Ectodermal cell (in vitro differentiated cells): ENCODE results near the gene SLC7A7.
"Not testable (repeated sequence)": the region's sequence is repeated elsewhere in the genome, so short reads cannot be mapped to it uniquely, and the experiment has no call there.

Experiments
- H3K27ac ChIP-seq: 2 replicates; pipeline ENCODE4 v1.7.0; 2013; ENCODE audit warnings: mild to moderate bottlenecking, low read depth, low read length; ENCODE audit not compliant: insufficient read depth, poor library complexity, severe bottlenecking
- H3K27me3 ChIP-seq: 2 replicates; pipeline ENCODE4 v1.7.0; 2013; ENCODE audit warnings: mild to moderate bottlenecking, low read length; ENCODE audit not compliant: insufficient read depth, control insufficient read depth, poor library complexity, severe bottlenecking
- H3K36me3 ChIP-seq: one replicate; pipeline ENCODE4 v1.7.0; 2013; ENCODE audit warnings: low read length; ENCODE audit not compliant: control insufficient read depth, insufficient read depth
- H3K4me1 ChIP-seq: one replicate; pipeline ENCODE4 v1.7.0; 2013; ENCODE audit warnings: low read length; ENCODE audit not compliant: control insufficient read depth, insufficient read depth
- H3K4me3 ChIP-seq: 2 replicates; pipeline ENCODE4 v1.7.0; 2013; ENCODE audit warnings: low read depth, low read length, control low read depth; ENCODE audit not compliant: insufficient read depth
- H3K9me3 ChIP-seq: 2 replicates; pipeline ENCODE4 v1.7.0; 2013; ENCODE audit warnings: mild to moderate bottlenecking, low read length, moderate library complexity; ENCODE audit not compliant: control insufficient read depth
- WGBS, 2 experiments: methylation state at CpG; one replicate each; pipeline ENCODE4 v1.1.7; 2013; ENCODE audit warnings: missing lambda C conversion rate in 2 of 2; 5-methylcytosine and 5-hydroxymethylcytosine counted together

SLC7A7 gene

DNA sequence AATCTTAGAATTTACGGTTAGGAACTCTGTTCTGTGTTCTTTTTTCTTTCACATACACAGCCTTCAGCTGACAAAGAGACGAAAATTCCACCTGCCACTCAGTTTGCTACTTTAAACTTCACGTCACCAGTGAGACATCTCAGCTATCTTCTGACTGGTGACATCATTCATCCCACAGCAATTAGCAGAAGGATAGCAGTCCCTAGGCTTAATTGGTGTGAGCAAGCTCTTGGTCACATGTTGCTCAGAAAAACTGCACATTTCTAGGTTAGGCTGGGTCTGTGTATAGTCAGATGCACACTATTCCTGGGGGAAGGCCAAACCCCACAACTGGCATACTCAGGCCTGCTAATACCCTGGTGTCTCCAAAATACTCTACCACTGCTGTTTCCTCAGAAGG is 23.9 kb downstream of the SLC7A7 start:
- WGBS, 2 experiments: 77 to 93% methylated on average over 3 of the region's 3 CpGs

DNA sequence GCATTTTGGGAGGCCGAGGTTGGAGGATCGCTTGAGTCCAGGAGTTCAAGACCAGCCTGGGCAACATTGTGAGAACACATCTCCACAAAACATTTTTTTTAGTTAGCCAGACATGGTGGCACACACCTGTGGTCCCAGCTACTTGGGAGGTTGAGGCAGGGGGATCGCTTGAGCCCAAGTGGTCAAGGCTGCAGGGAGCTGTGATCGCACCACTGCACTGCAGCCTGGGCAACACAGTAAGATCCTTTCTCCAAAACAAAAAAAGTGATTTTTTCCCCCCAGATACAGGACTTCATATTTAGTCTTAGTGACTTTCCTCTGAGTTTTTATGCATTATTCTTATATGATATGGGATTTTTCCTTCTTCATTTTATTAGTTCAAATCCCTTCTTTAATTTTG is 28.6 kb downstream of the SLC7A7 start:
- no peaks in the 10 kb centered on the region for H3K27me3 ChIP-seq
- 86 to 98% methylated on average over 4 of the region's 4 CpGs for WGBS, 2 experiments
- H3K4me1 ChIP-seq: no peaks in the 10 kb centered on the region
- H3K36me3 ChIP-seq: no peaks in the 10 kb centered on the region
- H3K27ac ChIP-seq: no peak overlapping the region
- no peak overlapping the region for H3K4me3 ChIP-seq
- H3K9me3 ChIP-seq: no peaks in the 10 kb centered on the region

More for the DNA sequence above, 23.9 kb downstream of the SLC7A7 start:
- H3K4me3 ChIP-seq: no peak overlapping the region
- no peaks in the 10 kb centered on the region for H3K9me3 ChIP-seq
- no peaks in the 10 kb centered on the region for H3K36me3 ChIP-seq
- no peak overlapping the region for H3K27ac ChIP-seq
- no peaks in the 10 kb centered on the region for H3K27me3 ChIP-seq
- no peaks in the 10 kb centered on the region for H3K4me1 ChIP-seq

DNA sequence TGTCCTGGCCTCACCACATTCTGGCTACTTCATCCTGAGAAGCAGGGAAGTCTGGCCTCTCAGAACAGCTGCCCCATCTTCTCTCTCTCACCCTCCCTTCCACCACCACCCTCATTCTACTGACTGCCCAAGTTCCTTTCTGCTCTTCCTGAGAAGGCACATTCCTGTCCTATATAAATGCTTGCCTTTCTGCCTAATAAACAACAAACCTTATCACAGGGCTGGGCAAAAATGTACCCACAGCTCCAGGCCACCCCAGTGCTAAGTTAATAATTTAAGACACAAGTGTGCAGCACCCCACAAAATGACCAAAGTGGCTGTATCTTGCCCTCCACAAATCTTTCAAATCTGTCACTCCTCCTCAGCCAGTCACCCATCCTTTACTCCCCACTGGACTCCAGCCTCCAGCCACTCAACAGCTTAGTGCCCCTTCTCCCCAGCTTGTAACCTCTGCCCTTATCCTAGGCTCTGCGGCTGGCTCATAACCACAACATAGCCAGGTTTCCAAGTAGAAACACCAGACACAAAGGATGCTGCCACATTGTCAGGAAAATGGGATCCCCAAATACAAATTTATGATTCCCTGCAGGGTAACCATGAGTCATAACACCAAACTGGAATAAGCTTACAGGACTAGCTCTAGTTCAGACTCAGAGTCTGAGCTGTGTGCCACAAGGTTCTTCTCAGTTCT is 33.8 kb downstream of the SLC7A7 start:
- H3K9me3 ChIP-seq: no peaks in the 10 kb centered on the region
- no peak overlapping the region for H3K4me3 ChIP-seq
- 0 to 3% methylated on average over 1 of the region's 1 CpG for WGBS, 2 experiments
- H3K36me3 ChIP-seq: no peaks in the 10 kb centered on the region
- no peaks in the 10 kb centered on the region for H3K27me3 ChIP-seq
- no peak overlapping the region for H3K27ac ChIP-seq
- H3K4me1 ChIP-seq: no peaks in the 10 kb centered on the region

DNA sequence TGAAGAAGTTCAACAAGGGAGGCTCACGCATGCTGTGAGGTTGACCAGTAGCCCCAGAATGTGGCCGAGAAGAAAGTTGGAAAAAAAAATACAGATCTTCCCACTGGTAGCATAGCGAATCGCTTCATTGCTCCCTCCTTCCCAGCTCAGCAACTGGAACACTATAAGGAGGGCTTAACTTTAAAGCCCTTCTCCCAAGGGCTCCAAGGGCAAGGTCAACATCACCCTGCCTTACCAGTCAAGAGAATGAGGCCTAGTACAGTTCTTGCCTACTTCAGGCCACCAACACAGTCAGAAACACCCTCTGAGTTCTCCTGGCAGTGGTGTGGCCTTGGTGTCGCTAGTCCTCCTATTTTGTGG is 34.3 kb downstream of the SLC7A7 start:
- Histone ChIP-seq H3K27ac (no peak overlapping the region), H3K27me3 (no peaks in the 10 kb centered on the region)

DNA sequence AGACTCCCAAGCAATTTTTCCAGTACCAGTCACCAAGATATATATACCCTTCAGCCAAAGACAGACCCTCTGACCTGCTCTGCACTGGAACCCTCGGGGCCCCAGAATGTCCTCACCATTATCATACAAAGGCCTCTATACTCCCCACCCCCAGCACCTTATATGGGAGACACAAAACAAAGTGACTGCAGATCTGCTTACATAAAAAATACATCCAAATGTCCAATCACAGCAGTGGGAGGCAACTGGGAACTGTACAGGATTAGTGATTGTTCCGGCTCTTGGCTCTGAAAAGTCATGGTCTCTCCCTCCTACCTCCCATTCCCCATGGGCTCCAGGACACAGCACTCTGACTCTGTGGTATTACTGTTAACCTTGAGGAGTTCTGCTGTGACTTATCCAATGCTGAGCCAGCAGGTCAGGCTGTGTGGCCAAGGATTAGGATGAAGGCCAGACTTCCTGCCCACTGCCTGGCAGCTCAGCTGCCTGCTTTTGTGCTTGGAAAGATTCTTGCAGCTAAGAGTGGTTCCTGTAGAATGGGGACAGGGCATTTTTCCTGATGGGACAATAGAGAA is 35.0 kb downstream of the SLC7A7 start:
- H3K4me3 ChIP-seq: no peak overlapping the region
- no peaks in the 10 kb centered on the region for H3K36me3 ChIP-seq
- no peak overlapping the region for H3K27ac ChIP-seq
- H3K4me1 ChIP-seq: no peaks in the 10 kb centered on the region
- H3K27me3 ChIP-seq: no peaks in the 10 kb centered on the region
- no peaks in the 10 kb centered on the region for H3K9me3 ChIP-seq
- WGBS, 2 experiments: 73 to 88% methylated on average over 2 of the region's 2 CpGs

More for the DNA sequence above, 34.3 kb downstream of the SLC7A7 start:
- WGBS, 2 experiments: 91 to 92% methylated on average over 5 of the region's 5 CpGs
- Histone ChIP-seq H3K4me3 (no peak overlapping the region), H3K36me3 (no peaks in the 10 kb centered on the region), H3K4me1 (no peaks in the 10 kb centered on the region), H3K9me3 (no peaks in the 10 kb centered on the region)

DNA sequence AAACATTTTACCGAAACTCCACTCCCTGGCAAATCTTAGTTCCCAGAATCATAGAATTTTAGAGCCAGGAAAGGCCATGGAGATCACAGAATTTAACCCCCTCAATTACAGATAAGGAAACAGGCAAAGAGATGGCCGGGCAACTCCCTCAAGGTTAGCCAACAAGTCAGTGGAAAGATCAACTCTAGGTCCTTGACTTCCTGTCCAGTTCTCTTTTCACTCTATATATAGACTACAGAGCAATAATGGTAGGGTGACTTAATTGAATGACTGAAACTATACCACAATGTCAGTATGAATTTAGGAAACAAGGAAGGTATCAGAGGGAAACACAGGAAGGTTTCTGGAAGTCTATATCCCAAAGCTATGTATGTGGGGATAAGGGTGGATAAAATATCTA is 37.2 kb downstream of the SLC7A7 start:
- H3K9me3 ChIP-seq: no peaks in the 10 kb centered on the region
- no peak overlapping the region for H3K27ac ChIP-seq
- H3K36me3 ChIP-seq: no peaks in the 10 kb centered on the region
- H3K4me3 ChIP-seq: no peak overlapping the region
- no peaks in the 10 kb centered on the region for H3K27me3 ChIP-seq
- 94% methylated on average over 2 of the region's 2 CpGs for WGBS, 2 experiments
- H3K4me1 ChIP-seq: no peaks in the 10 kb centered on the region

DNA sequence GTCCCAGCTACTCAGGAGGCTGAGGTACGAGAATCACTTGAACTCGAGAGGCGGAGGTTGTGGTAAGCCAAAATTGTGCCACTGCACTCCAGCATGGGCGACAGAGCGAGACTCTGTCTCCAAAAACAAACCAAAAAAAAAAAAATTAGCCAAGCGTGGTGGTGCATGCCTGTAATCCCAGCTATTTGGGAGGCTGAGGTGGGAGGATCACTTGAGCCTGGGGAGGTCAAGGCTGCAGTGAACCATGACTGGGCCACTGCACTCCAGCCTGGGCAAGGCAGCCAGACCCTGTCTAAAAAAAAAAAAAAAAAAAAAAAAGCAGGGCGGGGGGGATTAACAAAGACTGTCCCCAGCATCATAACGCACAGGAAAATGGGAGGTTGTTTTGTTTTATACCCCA is 38.4 kb downstream of the SLC7A7 start:
- H3K4me3 ChIP-seq, H3K9me3 ChIP-seq, H3K27ac ChIP-seq, H3K36me3 ChIP-seq, H3K27me3 ChIP-seq, H3K4me1 ChIP-seq: not testable (repeated sequence)
- WGBS, 2 experiments: 93 to 94% methylated on average over 6 to 8 of the region's 8 CpGs

DNA sequence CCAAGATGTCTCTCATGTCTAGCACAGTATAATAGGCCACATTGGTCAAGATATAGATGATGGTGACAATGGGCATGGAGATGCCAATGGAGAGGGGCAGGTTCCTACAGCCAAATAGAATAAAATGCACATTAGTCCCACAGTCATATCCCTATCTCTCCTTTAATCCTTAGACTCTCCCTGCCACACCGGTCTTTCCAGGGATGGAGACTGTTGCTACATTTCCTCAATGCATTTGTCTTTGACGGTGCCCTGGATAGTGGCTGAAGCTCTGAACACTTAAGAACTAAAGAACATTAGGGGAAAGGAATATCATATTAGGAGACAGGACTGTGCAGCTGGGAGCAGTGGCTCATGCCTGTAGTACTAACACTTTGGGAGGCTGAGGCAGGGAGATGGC is 39.0 kb downstream of the SLC7A7 start:
- Histone ChIP-seq H3K27ac (no peak overlapping the region), H3K9me3 (no peaks in the 10 kb centered on the region), H3K27me3 (no peaks in the 10 kb centered on the region), H3K4me1 (no peaks in the 10 kb centered on the region), H3K36me3 (peaks cover 9% of the 10 kb centered on the region), H3K4me3 (no peak overlapping the region)
- 90 to 93% methylated on average over 2 of the region's 2 CpGs for WGBS, 2 experiments

DNA sequence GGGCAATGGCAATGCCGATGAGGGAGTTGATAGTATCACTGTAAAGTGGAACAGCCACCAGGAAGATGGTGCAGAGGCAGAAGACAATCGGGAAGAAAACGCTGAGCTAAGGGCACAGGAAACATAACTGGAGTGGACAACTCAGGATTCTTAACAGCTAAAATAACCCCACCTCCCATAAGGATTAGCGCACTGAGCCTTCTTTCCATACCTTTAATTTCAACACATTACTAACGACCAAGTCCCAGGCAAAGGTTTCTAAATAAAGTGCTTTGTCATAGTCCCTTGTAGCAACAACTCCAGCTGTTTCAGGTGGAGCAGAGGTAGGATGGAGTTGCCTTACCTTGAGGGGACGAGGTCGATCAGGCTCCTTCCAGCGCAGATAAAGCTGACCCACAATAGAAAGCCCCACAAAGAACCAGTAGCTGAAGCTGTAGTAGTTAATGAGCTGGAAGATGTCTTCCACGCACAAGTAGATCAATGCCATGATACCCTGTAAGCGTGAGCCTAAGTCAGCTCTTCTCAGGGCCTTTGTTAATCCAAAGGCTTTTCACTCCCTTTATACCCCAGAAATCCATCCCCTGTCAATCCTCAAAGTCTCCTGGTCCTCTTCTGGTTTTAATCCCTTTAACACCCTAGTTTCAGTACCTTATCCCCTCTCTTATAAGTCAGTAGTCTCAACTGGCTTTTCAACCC is 41.1 kb downstream of the SLC7A7 start:
- H3K36me3 ChIP-seq: peaks cover 29% of the 10 kb centered on the region
- 91 to 95% methylated on average over 10 of the region's 10 CpGs for WGBS, 2 experiments

DNA sequence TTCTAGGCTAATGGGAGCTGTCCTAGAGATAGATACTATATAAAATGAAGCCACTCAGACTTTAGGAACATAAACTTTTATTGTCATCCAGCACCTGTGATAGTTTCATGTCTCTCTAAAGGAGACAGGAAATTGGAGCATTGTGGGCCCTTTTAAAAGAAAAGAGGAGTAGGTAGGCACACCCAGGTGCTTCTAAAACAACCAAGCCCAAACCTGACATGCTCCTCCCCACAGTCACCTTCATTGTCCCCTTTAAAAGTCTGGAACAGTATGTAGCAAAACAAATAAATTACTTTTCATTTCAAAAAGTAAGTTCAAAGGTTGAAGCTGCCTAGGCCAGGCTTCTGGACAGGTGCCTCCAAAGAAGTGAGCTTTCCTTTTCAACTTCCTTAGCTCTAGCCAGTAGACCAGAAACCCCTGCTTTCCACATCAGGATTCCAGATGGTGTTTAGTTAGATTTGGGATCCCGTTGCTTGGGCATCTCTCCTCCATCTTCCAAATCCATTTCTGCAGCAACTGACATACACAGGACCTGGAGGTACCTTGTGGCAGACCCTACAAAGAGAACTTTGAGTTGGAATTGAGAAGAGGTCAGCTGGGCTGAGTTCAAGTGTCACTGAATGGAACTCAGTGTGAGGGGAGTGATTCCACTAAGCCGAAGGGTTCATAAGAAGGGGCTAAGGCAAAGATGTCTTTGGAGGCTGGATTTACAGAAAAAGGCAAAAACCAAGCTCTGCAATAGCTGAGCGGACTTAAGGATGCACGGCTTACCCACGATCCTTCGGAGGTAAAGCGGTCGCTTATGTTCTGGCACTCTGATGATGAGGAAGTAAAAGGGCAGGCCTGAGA is 41.8 kb downstream of the SLC7A7 start:
- Histone ChIP-seq H3K4me3 (no peak overlapping the region), H3K4me1 (no peaks in the 10 kb centered on the region), H3K36me3 (peaks cover 32% of the 10 kb centered on the region), H3K27ac (no peak overlapping the region), H3K27me3 (no peaks in the 10 kb centered on the region), H3K9me3 (no peaks in the 10 kb centered on the region)
- WGBS, 2 experiments: 95 to 96% methylated on average over 8 of the region's 8 CpGs

More for the DNA sequence above, 41.1 kb downstream of the SLC7A7 start:
- Histone ChIP-seq H3K9me3 (no peaks in the 10 kb centered on the region), H3K4me3 (no peak overlapping the region), H3K4me1 (no peaks in the 10 kb centered on the region), H3K27me3 (no peaks in the 10 kb centered on the region), H3K27ac (no peak overlapping the region)
